Tibial artery (tissue), 4 donors: ENCODE results near the gene APCDD1.

Experiments
- DNase-seq, 2 donors: peaks; one replicate each; pipeline ENCODE4 v3.0.0-alpha.2; 2019
- H3K27ac ChIP-seq, 2 donors: fragments of 200-600 bp; sonication (generic) in 1 of 2; 1 replicate in 1 of 2; 2 replicates in 1 of 2; pipeline ENCODE4 v1.5.1; 2018 to 2019; ENCODE audit warnings: mild to moderate bottlenecking in 1 of 2
- H3K27me3 ChIP-seq, 2 donors: fragments of 200-600 bp; sonication (generic) in 1 of 2; one replicate each; pipeline versions ENCODE4 v1.5.1 to v1.6.0; 2016 to 2019
- H3K36me3 ChIP-seq, 3 donors: fragments of 200-600 bp; sonication (generic) in 2 of 3; one replicate each; pipeline ENCODE4 v1.5.1; 2016 to 2019; ENCODE audit warnings: mild to moderate bottlenecking in 2 of 3
- H3K4me1 ChIP-seq, 4 donors: fragments of 200-600 bp; sonication (generic) in 2 of 4; 1 replicate in 3 of 4; 2 replicates in 1 of 4; pipeline ENCODE4 v1.5.1; 2016 to 2019
- H3K4me3 ChIP-seq, 2 donors: fragments of 200-600 bp; sonication (generic) in 1 of 2; 1 replicate in 1 of 2; 2 replicates in 1 of 2; pipeline ENCODE4 v1.5.1; 2018 to 2019; ENCODE audit warnings: mild to moderate bottlenecking in 2 of 2
- H3K9me3 ChIP-seq, 3 donors: fragments of 200-600 bp; sonication (generic) in 1 of 3; one replicate each; pipeline ENCODE4 v1.5.1; 2016 to 2019
- CTCF ChIP-seq, 2 experiments: fragments of 200-600 bp in 1 of 2; fragments of 450-650 bp in 1 of 2; IDR thresholded peaks; one replicate each; pipeline ENCODE4 v1.5.1; 2017 to 2019; ENCODE audit warnings: antibody characterized with exemption in 2 of 2, mild to moderate bottlenecking in 1 of 2, moderate library complexity in 1 of 2
- intact Hi-C: fragments of 100-400 bp; cut with DNase I; formaldehyde crosslinking; loops from one replicate; pipeline ENCODE4 v1.15.0; 2023; ENCODE audit warnings: low total_unique reads

APCDD1 gene

GRCh38 chr18:10471574-10471973 is 17.1 kb downstream of the APCDD1 start:
- Histone ChIP-seq H3K27ac (no peak overlapping the region), H3K27me3 (no peaks in the 10 kb centered on the region), H3K4me1 (peaks cover 0 to 12% (median 10%) of the 10 kb centered on the region in 4 donors), H3K36me3 (peaks cover 15 to 40% (median 17%) of the 10 kb centered on the region in 3 donors), H3K9me3 (no peaks in the 10 kb centered on the region), H3K4me3 (no peak overlapping the region)
- TF ChIP-seq CTCF (IDR thresholded peaks at IDR 0.05), result no peak
- intact Hi-C loops, result no loop called here
- no peak for DNase-seq

GRCh38 chr18:10473132-10473531 is 18.7 kb downstream of the APCDD1 start:
- DNase-seq, result no peak
- H3K4me1 ChIP-seq, result peaks cover 0 to 22% (median 17%) of the 10 kb centered on the region in 4 donors
- H3K9me3 ChIP-seq, result no peaks in the 10 kb centered on the region
- H3K27ac ChIP-seq, result no peak overlapping the region
- TF ChIP-seq CTCF (IDR thresholded peaks at IDR 0.05), result no peak
- no peak overlapping the region for H3K4me3 ChIP-seq
- H3K27me3 ChIP-seq, result no peaks in the 10 kb centered on the region
- intact Hi-C loops, result no loop called here
- peaks cover 15 to 39% (median 17%) of the 10 kb centered on the region in 3 donors for H3K36me3 ChIP-seq

GRCh38 chr18:10474309-10474708 is 19.9 kb downstream of the APCDD1 start:
- Histone ChIP-seq H3K4me1 (peaks cover 0 to 22% (median 17%) of the 10 kb centered on the region in 4 donors), H3K9me3 (no peaks in the 10 kb centered on the region), H3K27ac (no peak overlapping the region), H3K27me3 (no peaks in the 10 kb centered on the region), H3K4me3 (no peak overlapping the region), H3K36me3 (peaks cover 15 to 28% (median 17%) of the 10 kb centered on the region in 3 donors)
- intact Hi-C loops, result no loop called here
- no peak for TF ChIP-seq CTCF (IDR thresholded peaks at IDR 0.05)
- no peak for DNase-seq

DNA sequence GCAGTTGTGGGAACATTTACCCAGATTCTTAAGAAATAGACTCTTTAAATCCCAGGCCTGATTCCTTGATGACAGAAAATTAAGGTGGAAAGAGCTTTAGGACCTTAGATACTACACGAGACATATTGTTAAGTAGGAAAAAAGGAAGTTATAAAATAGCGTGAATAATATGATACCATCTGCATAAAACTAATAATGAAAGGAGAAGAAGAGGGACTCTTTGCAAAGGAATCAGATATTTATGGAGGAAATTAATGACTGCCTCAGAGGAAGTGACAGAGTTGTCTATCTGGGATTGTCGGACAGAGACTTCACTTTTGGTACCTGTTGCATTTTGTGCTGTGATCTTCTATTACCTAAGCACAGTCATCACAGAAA is 20.8 kb downstream of the APCDD1 start:
- intact Hi-C loops, result no loop called here
- TF ChIP-seq CTCF (IDR thresholded peaks at IDR 0.05), result no peak
- no peak overlapping the region for H3K27ac ChIP-seq
- no peaks in the 10 kb centered on the region for H3K27me3 ChIP-seq
- H3K4me3 ChIP-seq, result no peak overlapping the region
- H3K9me3 ChIP-seq, result no peaks in the 10 kb centered on the region
- H3K36me3 ChIP-seq, result peaks cover 15 to 24% (median 17%) of the 10 kb centered on the region in 3 donors
- peaks cover 0 to 22% (median 17%) of the 10 kb centered on the region in 4 donors for H3K4me1 ChIP-seq
- no peak for DNase-seq

DNA sequence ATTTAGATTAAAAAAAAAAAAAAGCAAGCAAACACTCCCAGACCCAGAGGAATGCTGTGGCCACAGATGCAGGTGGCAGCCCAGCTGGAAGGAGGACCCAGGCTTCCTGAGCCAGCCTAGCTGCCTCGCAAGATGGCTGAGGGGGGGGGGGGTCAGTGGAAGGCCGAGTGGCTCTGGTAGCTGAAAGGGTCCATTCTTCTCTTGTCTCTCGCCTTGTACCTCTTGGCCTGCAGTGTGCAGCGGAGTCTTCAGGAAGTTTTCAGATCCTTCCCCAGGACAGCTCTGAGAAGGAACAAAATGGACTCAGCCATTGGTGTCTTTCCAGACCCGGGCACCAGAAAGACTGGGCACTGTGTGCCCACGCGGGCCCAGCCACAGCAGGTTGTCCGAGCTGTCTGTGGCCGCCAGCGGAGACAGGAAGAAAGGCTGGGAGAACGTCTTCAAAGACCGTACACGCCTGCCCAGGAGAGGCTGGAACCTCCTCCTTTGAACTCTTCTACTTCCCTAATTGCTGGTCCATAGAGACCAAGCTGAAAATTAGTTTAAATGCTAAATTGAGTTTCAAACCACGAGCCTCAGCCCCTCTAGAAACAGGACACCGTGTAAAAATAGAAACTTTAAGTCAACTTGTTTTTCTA is 21.3 kb downstream of the APCDD1 start:
- peaks cover 15 to 24% (median 17%) of the 10 kb centered on the region in 3 donors for H3K36me3 ChIP-seq
- H3K4me1 ChIP-seq, result peaks cover 0 to 22% (median 17%) of the 10 kb centered on the region in 4 donors
- intact Hi-C loops, result no loop called here
- no peak for DNase-seq
- no peak overlapping the region for H3K4me3 ChIP-seq
- no peaks in the 10 kb centered on the region for H3K27me3 ChIP-seq
- H3K9me3 ChIP-seq, result no peaks in the 10 kb centered on the region
- no peak for TF ChIP-seq CTCF (IDR thresholded peaks at IDR 0.05)
- H3K27ac ChIP-seq, result no peak overlapping the region
